Right lobe of liver (tissue), 6 donors: ENCODE results near the gene MME. TPM values are rescaled to one million over a fixed set of nuclear protein-coding genes. Genes with fewer than 3 reads are reported as not detected.
"Not testable (repeated sequence)": the region's sequence is repeated elsewhere in the genome, so short reads cannot be mapped to it uniquely, and the experiment has no call there.

Experiments used
- ATAC-seq, 4 donors: fragments of 200-7000 bp; cut with Tn5 transposase; one replicate each; pipeline ENCODE4 v1.9.1; 2020; ENCODE audit warnings: mild to moderate bottlenecking in 4 of 4, moderate library complexity in 4 of 4
- DNase-seq, 3 donors: peaks; one replicate each; pipeline ENCODE4 v3.0.0-alpha.2; 2020
- H3K27ac ChIP-seq, 3 donors: fragments of 200-600 bp; one replicate each; pipeline ENCODE4 v1.8.0; 2022
- H3K27me3 ChIP-seq, 2 donors: fragments of 200-600 bp; one replicate each; pipeline ENCODE4 v1.8.0; 2022
- H3K36me3 ChIP-seq, 4 donors: fragments of 200-600 bp; sonication (generic) in 1 of 4; one replicate each; pipeline versions ENCODE4 v1.5.1 to v1.8.0; 2017 to 2022; ENCODE audit warnings: control low read depth in 1 of 4
- H3K4me1 ChIP-seq, 4 donors: fragments of 200-600 bp; sonication (generic) in 1 of 4; one replicate each; pipeline versions ENCODE4 v1.5.1 to v1.8.0; 2017 to 2022; ENCODE audit warnings: control low read depth in 1 of 4
- H3K4me3 ChIP-seq, 3 donors: fragments of 200-600 bp; one replicate each; pipeline ENCODE4 v1.8.0; 2022
- H3K9me3 ChIP-seq, 4 donors: fragments of 200-600 bp; sonication (generic) in 1 of 4; one replicate each; pipeline versions ENCODE4 v1.5.1 to v1.8.0; 2017 to 2022; ENCODE audit warnings: control low read depth in 1 of 4
- POLR2A ChIP-seq: fragments of 450-650 bp; IDR thresholded peaks from one replicate; pipeline ENCODE4 v1.6.1; 2017; ENCODE audit warnings: antibody characterized with exemption, mild to moderate bottlenecking
- WGBS: methylation state at CpG from one replicate; pipeline ENCODE4 v1.1.6; 2018; ENCODE audit warnings: low coverage, low lambda C conversion rate; ENCODE audit not compliant: insufficient coverage; ENCODE audit errors: missing lambda C conversion rate; 5-methylcytosine and 5-hydroxymethylcytosine counted together
- intact Hi-C, 2 donors: fragments of 100-400 bp; cut with DNase I; formaldehyde crosslinking; loops; one replicate each; pipeline versions ENCODE4 v1.11.2 to v1.14.1; 2022
- total RNA-seq, 6 experiments: library from RNA; depleted of rRNA in 2 of 6; stranded (reverse); fragments of >200 nt in 2 of 6; fragmentation: NEBNext Ultra II Directional in 3 of 6; extraction: Animal tissue kit (Norgen Biotek cat#: 25700) in 3 of 6; gene quantifications; one replicate each; pipeline versions ENCODE4 v1.1.0 to v1.2.4, GENCODE V29; 2016 to 2023
- TF ChIP-seq, protein P1 (sequence below), 4 donors: fragments of 200-600 bp in 3 of 4; fragments of 450-650 bp in 1 of 4; IDR thresholded peaks; one replicate each; pipeline versions ENCODE4 v1.5.1 to v1.8.0; 2016 to 2022; ENCODE audit warnings: antibody characterized with exemption in 4 of 4, mild to moderate bottlenecking in 2 of 4
- donor health status: DM: no; HTN: yes; CAD: no.
- donor health status: DM: no; HTN: no; CAD: no.
- donor health status: DM: no; HTN: no; CAD: no.
- donor health status: DM: no; HTN: yes; CAD: no.
- donor health status: DM: no; HTN: yes; CAD: no.

MME gene
- total RNA-seq, 6 experiments from 2014 or later, result 9.9 to 79.1 (median 35.1) TPM

DNA sequence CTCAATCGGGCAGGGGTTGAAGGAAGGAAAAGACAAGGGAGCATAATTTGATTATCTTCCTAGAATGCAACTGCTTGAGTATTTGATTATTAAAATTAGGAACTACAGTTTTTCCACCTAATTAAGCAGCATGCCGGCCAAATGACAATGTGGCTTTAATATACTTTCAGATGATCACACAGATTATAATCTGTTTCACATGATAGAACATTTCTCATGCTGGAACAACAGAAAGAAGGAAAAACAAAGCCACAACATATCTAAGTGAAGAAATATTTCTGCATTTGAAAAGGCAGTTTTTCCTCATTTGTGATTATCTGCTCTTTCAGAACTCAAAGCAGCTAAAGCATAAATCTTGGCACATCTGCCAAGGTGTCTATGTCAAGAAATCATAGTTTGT lies 130.6 kb downstream of the MME start:
- Histone ChIP-seq H3K36me3 (no peaks in the 10 kb centered on the region), H3K27me3 (no peaks in the 10 kb centered on the region), H3K4me1 (no peaks in the 10 kb centered on the region), H3K4me3 (no peak overlapping the region), H3K27ac (no peak overlapping the region), H3K9me3 (no peaks in the 10 kb centered on the region)
- ATAC-seq, result no peak
- DNase-seq, result no peak
- WGBS, result 64% methylated on average over 2 of the region's 2 CpGs
- TF ChIP-seq, protein P1, sequence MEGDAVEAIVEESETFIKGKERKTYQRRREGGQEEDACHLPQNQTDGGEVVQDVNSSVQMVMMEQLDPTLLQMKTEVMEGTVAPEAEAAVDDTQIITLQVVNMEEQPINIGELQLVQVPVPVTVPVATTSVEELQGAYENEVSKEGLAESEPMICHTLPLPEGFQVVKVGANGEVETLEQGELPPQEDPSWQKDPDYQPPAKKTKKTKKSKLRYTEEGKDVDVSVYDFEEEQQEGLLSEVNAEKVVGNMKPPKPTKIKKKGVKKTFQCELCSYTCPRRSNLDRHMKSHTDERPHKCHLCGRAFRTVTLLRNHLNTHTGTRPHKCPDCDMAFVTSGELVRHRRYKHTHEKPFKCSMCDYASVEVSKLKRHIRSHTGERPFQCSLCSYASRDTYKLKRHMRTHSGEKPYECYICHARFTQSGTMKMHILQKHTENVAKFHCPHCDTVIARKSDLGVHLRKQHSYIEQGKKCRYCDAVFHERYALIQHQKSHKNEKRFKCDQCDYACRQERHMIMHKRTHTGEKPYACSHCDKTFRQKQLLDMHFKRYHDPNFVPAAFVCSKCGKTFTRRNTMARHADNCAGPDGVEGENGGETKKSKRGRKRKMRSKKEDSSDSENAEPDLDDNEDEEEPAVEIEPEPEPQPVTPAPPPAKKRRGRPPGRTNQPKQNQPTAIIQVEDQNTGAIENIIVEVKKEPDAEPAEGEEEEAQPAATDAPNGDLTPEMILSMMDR (IDR thresholded peaks at IDR 0.05), result no peak
- no peak for TF ChIP-seq POLR2A
- intact Hi-C loops, result no loop called here

DNA sequence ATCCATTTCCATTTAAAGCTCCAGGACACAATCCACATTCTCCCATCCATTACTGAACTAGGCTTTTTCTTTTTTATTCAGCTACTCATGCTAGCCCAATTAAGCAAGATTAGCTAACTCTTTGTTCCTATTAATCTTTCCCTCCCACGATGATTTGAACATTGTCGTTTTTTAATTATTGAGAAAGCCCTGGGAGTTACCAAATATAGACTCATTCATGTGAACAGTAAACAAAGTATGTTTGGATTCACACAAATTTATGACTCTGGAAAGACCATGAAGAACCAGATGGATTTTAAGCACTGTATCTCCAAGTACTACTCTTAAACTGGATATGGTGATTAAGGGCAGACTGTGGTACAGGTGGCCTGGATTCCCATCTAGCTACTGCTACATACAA lies 131.1 kb downstream of the MME start:
- no peaks in the 10 kb centered on the region for H3K27me3 ChIP-seq
- no peak overlapping the region for H3K27ac ChIP-seq
- H3K9me3 ChIP-seq, result no peaks in the 10 kb centered on the region
- ATAC-seq, result no peak
- DNase-seq, result no peak
- TF ChIP-seq, protein P1 (IDR thresholded peaks at IDR 0.05), result no peak
- no peak for TF ChIP-seq POLR2A
- no peaks in the 10 kb centered on the region for H3K36me3 ChIP-seq
- H3K4me3 ChIP-seq, result no peak overlapping the region
- no peaks in the 10 kb centered on the region for H3K4me1 ChIP-seq
- intact Hi-C loops, result no loop called here
- 67% methylated on average over 2 of the region's 2 CpGs for WGBS

GRCh38 chr3:155211940-155212339 lies 131.8 kb downstream of the MME start:
- intact Hi-C loops, result no loop called here
- Histone ChIP-seq H3K36me3 (no peaks in the 10 kb centered on the region), H3K4me3 (no peak overlapping the region), H3K4me1 (no peaks in the 10 kb centered on the region), H3K9me3 (no peaks in the 10 kb centered on the region), H3K27ac (no peak overlapping the region), H3K27me3 (no peaks in the 10 kb centered on the region)
- TF ChIP-seq, protein P1 (IDR thresholded peaks at IDR 0.05), result no peak
- TF ChIP-seq POLR2A, result no peak
- no peak for DNase-seq
- no peak for ATAC-seq

GRCh38 chr3:155216007-155216406 lies 135.9 kb downstream of the MME start:
- H3K4me3 ChIP-seq, H3K27me3 ChIP-seq, H3K27ac ChIP-seq, intact Hi-C loops, H3K9me3 ChIP-seq, ATAC-seq, DNase-seq, H3K36me3 ChIP-seq, H3K4me1 ChIP-seq: not testable (repeated sequence)
- WGBS, result 74% methylated on average over 3 of the region's 3 CpGs

DNA sequence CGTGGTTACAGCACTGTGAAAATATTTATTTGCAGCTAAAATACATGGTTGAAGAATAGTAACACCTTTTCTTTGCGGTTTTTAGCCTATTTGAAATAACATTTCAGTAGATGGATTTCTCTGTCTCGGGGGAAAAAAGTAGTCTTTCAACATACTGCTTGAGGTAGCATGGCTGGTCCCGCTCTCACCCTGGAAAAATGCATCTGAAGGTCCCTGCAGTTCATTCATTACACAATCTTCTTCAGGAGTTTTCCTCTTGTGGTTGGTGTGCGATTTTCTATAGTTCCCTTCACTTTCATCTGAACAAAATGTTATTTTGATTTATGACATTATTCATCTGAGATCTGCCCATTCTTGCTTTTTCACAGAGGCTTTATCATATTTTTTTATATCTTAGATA lies 137.5 kb downstream of the MME start:
- TF ChIP-seq POLR2A, result no peak
- no peaks in the 10 kb centered on the region for H3K36me3 ChIP-seq
- no peak overlapping the region for H3K4me3 ChIP-seq
- ATAC-seq (no peak), DNase-seq (no peak)
- WGBS, result 52% methylated on average over 5 of the region's 5 CpGs
- no peak overlapping the region for H3K27ac ChIP-seq
- no peaks in the 10 kb centered on the region for H3K27me3 ChIP-seq
- no peaks in the 10 kb centered on the region for H3K9me3 ChIP-seq
- intact Hi-C loops, result no loop called here
- H3K4me1 ChIP-seq, result no peaks in the 10 kb centered on the region

DNA sequence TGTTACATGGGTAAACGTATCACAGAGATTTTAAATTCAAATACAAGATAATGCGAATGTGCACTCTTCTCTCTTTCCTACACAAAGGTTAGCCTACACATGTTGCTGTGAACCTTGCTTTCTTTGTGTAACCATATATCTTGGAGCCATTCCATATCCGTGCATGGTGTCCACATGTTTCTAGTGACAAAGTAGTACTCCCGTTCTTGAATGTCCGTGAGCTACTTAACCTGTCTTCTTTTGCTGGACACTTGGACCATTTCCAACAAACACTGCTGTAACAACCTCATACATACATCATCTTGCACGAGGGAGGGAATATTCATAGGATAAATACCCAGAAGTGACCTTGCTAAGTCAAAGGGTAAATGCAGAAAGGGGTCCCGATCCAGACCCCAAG lies 138.3 kb downstream of the MME start:
- 55% methylated on average over 7 of the region's 7 CpGs for WGBS
- H3K27me3 ChIP-seq, result no peaks in the 10 kb centered on the region
- no peaks in the 10 kb centered on the region for H3K9me3 ChIP-seq
- no peaks in the 10 kb centered on the region for H3K36me3 ChIP-seq
- TF ChIP-seq, protein P1 (IDR thresholded peaks at IDR 0.05), result no peak
- TF ChIP-seq POLR2A, result no peak
- H3K4me1 ChIP-seq, result no peaks in the 10 kb centered on the region
- ATAC-seq, result no peak
- intact Hi-C loops, result no loop called here
- DNase-seq, result no peak
- no peak overlapping the region for H3K27ac ChIP-seq
- H3K4me3 ChIP-seq, result no peak overlapping the region
